ENCODE results near the gene USP20. TPM values are rescaled to one million over a fixed set of nuclear protein-coding genes. Genes with fewer than 3 reads are reported as not detected.

USP20 gene
- total RNA-seq, 1 donor from 2014 or later = 16.0 TPM

Small RNA genes lying within 50 kb of the gene (microRNA-seq; reads per million reads assigned to microRNA genes)
- gene MIR6855 = not detected

Other genes with a start within 250 kb of the USP20 start
- gene C9orf50, start 214.4 kb upstream of the USP20 start, total RNA-seq = 0.22 TPM
- gene NTMT1, start 209.3 kb upstream of the USP20 start, total RNA-seq = 49.5 TPM
- 10.2 TPM for gene ASB6, start 193.3 kb upstream of the USP20 start, total RNA-seq
- 4.4 TPM for gene PRRX2, start 169.8 kb upstream of the USP20 start, total RNA-seq
- 1.1 TPM for gene PTGES, start 82.4 kb upstream of the USP20 start, total RNA-seq
- gene TOR1B, start 32.3 kb upstream of the USP20 start, total RNA-seq = 10.1 TPM
- 14.0 TPM for gene TOR1A, start 11.3 kb upstream of the USP20 start, total RNA-seq
- 30.7 TPM for gene C9orf78, start 183 bp upstream of the USP20 start, total RNA-seq
- gene FNBP1, start 207.7 kb downstream of the USP20 start, total RNA-seq = 22.6 TPM
- gene GPR107, start 218.4 kb downstream of the USP20 start, total RNA-seq = 23.7 TPM